Mesenteric fat pad (tissue), 1 donor: Measurements from ENCODE around the gene PTH2. TPM values are rescaled to one million over a fixed set of nuclear protein-coding genes. Genes with fewer than 3 reads are reported as not detected.

Experiments used
- DNase-seq: peaks from one replicate; pipeline ENCODE4 v3.0.0-alpha.2; 2020; ENCODE audit warnings: low spot score
- total RNA-seq: library from RNA; stranded (reverse); fragmentation: NEBNext Ultra II Directional; extraction: Animal tissue kit (Norgen Biotek cat#: 25700); gene quantifications from one replicate; pipeline ENCODE4 v1.2.1, GENCODE V29; 2021
- donor health status: DM: yes; HTN: yes; CAD: no.

Gene PTH2
- total RNA-seq, 1 donor from 2014 or later, result not detected

GRCh38 chr19:49415102-49415809 lies 8.0 kb downstream of the PTH2 start:
- no peak for DNase-seq

GRCh38 chr19:49414256-49414655 lies 9.0 kb downstream of the PTH2 start:
- no peak for DNase-seq

GRCh38 chr19:49413348-49413747 lies 9.9 kb downstream of the PTH2 start:
- no peak for DNase-seq

GRCh38 chr19:49411681-49412326 lies 11.4 kb downstream of the PTH2 start:
- no peak for DNase-seq

GRCh38 chr19:49409441-49410029 lies 13.7 kb downstream of the PTH2 start:
- no peak for DNase-seq

GRCh38 chr19:49408816-49409440 lies 14.3 kb downstream of the PTH2 start:
- DNase-seq, result no peak

GRCh38 chr19:49407482-49408015 lies 15.7 kb downstream of the PTH2 start:
- DNase-seq, result no peak

GRCh38 chr19:49407079-49407478 lies 16.2 kb downstream of the PTH2 start:
- no peak for DNase-seq

GRCh38 chr19:49403404-49404187 lies 19.6 kb downstream of the PTH2 start:
- DNase-seq, result no peak

GRCh38 chr19:49400029-49400428 lies 23.2 kb downstream of the PTH2 start:
- no peak for DNase-seq

- DNase-seq, result no peak
Observed at GRCh38 chr19:49398931-49399330, 24.3 kb downstream of the PTH2 start.

GRCh38 chr19:49398001-49398615 lies 25.1 kb downstream of the PTH2 start:
- no peak for DNase-seq

GRCh38 chr19:49396738-49397505 lies 26.3 kb downstream of the PTH2 start:
- DNase-seq, result no peak

- DNase-seq, result no peak
Observed at GRCh38 chr19:49395581-49396407, 27.4 kb downstream of the PTH2 start.

- DNase-seq, result no peak
Observed at GRCh38 chr19:49393881-49394280, 29.4 kb downstream of the PTH2 start.

GRCh38 chr19:49391581-49392399 lies 31.5 kb downstream of the PTH2 start:
- DNase-seq, result no peak

- no peak for DNase-seq
Observed at GRCh38 chr19:49390929-49391359, 32.3 kb downstream of the PTH2 start.
